22Rv1 (cell line): Measurements from ENCODE around the gene COBL.

ENCODE experiments used
- H3K27ac ChIP-seq: fragments of 450-650 bp; 2 replicates; pipeline ENCODE4 v1.5.1; 2017
- CTCF ChIP-seq: fragments of 450-650 bp; IDR thresholded peaks from 2 replicates; pipeline ENCODE4 v1.5.1; 2017; ENCODE audit warnings: mild to moderate bottlenecking
- ZFX ChIP-seq: fragments of 450-650 bp; IDR thresholded peaks from 2 replicates; pipeline ENCODE4 v1.6.1; 2017; ENCODE audit warnings: antibody characterized with exemption, borderline replicate concordance

Gene COBL

GRCh38 chr7:51325908-51326307 is 9.3 kb upstream of the COBL start:
- TF ChIP-seq CTCF: no peak
- TF ChIP-seq ZFX: no peak
- no peak overlapping the region for H3K27ac ChIP-seq

GRCh38 chr7:51325261-51325676 is 8.7 kb upstream of the COBL start:
- no peak for TF ChIP-seq ZFX
- H3K27ac ChIP-seq: no peak overlapping the region

- no peak for TF ChIP-seq CTCF
- no peak for TF ChIP-seq ZFX
These were observed 7.7 kb upstream of the COBL start for GRCh38 chr7:51324206-51324898.

GRCh38 chr7:51321961-51322515 is 5.4 kb upstream of the COBL start:
- H3K27ac ChIP-seq: no peak overlapping the region
- TF ChIP-seq ZFX (no peak), CTCF (no peak)

More at GRCh38 chr7:51324206-51324898, 7.7 kb upstream of the COBL start:
- H3K27ac ChIP-seq: no peak overlapping the region

- TF ChIP-seq CTCF (no peak), ZFX (no peak)
- H3K27ac ChIP-seq: no peak overlapping the region
These were observed 2.4 kb upstream of the COBL start for GRCh38 chr7:51318886-51319579.

- no peak overlapping the region; the same call in 1 of the 2 replicates for H3K27ac ChIP-seq
- TF ChIP-seq CTCF (no peak), ZFX (no peak)
These were observed 1.4 kb upstream of the COBL start for GRCh38 chr7:51318001-51318400.

GRCh38 chr7:51317582-51317910 is 937 bp upstream of the COBL start:
- no peak overlapping the region; the same call in 1 of the 2 replicates for H3K27ac ChIP-seq
- TF ChIP-seq ZFX (no peak), CTCF (no peak)
